Colonic mucosa (tissue), 4 donors: ENCODE data around the gene ERCC8. TPM values are rescaled to one million over a fixed set of nuclear protein-coding genes. Genes with fewer than 3 reads are reported as not detected.

Source experiments
- DNase-seq: peaks from one replicate; pipeline ENCODE4 v3.0.0-alpha.2; 2020
- H3K27ac ChIP-seq: fragments of 200-600 bp; one replicate; pipeline ENCODE4 v1.8.0; 2021
- H3K27me3 ChIP-seq: fragments of 200-600 bp; one replicate; pipeline ENCODE4 v1.8.0; 2021
- H3K36me3 ChIP-seq: fragments of 200-600 bp; one replicate; pipeline ENCODE4 v1.8.0; 2021
- H3K4me1 ChIP-seq: fragments of 200-600 bp; one replicate; pipeline ENCODE4 v1.8.0; 2021; ENCODE audit warnings: mild to moderate bottlenecking
- H3K4me3 ChIP-seq: fragments of 200-600 bp; one replicate; pipeline ENCODE4 v1.8.0; 2021
- H3K9ac ChIP-seq, 2 donors: one replicate each; pipeline ENCODE4 v1.7.0; 2013; ENCODE audit warnings: control low read depth in 2 of 2, low read depth in 2 of 2, low read length in 2 of 2
- H3K9me3 ChIP-seq: fragments of 200-600 bp; one replicate; pipeline ENCODE4 v1.8.0; 2021
- intact Hi-C: fragments of 100-400 bp; cut with DNase I; formaldehyde crosslinking; loops from one replicate; pipeline ENCODE4 v1.14.1; 2022
- total RNA-seq, 2 donors: library from RNA; stranded (reverse); fragmentation: NEBNext Ultra II Directional in 1 of 2; extraction: Animal tissue kit (Norgen Biotek cat#: 25700) in 1 of 2; gene quantifications; one replicate each; pipeline ENCODE4 v1.2.1, GENCODE V29; 2021
- TF ChIP-seq, protein P1 (sequence below): fragments of 200-600 bp; IDR thresholded peaks from one replicate; pipeline ENCODE4 v1.8.0; 2022; ENCODE audit warnings: antibody characterized with exemption, mild to moderate bottlenecking
- donor health status: healthy.
- donor health status: DM: no; HTN: no; CAD: no.
- donor health status: DM: no; HTN: no; CAD: no.

Gene ERCC8
- total RNA-seq, 2 donors from 2014 or later: 9.0 to 9.8 TPM

DNA sequence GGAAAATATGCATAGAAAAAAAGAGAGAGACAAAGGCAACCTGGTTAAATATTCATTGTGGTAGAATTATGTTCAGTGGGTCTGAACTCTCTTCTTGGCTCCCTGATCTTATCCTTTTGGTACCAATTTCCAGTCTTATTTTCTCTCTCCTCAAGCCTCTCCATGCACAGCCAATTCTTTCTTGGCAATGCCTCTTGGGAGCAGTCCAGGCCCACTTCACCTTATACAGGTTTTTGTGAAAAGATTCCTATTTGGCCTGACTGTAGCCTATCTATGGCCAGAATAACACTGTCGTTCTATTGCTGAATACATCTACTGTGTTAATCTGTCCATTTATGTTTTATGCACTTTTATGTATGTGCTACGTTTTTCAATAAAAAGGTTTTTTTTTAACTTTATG, 103.5 kb downstream of the ERCC8 start:
- TF ChIP-seq, protein P1, sequence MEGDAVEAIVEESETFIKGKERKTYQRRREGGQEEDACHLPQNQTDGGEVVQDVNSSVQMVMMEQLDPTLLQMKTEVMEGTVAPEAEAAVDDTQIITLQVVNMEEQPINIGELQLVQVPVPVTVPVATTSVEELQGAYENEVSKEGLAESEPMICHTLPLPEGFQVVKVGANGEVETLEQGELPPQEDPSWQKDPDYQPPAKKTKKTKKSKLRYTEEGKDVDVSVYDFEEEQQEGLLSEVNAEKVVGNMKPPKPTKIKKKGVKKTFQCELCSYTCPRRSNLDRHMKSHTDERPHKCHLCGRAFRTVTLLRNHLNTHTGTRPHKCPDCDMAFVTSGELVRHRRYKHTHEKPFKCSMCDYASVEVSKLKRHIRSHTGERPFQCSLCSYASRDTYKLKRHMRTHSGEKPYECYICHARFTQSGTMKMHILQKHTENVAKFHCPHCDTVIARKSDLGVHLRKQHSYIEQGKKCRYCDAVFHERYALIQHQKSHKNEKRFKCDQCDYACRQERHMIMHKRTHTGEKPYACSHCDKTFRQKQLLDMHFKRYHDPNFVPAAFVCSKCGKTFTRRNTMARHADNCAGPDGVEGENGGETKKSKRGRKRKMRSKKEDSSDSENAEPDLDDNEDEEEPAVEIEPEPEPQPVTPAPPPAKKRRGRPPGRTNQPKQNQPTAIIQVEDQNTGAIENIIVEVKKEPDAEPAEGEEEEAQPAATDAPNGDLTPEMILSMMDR: no peak
- Histone ChIP-seq H3K36me3 (no peaks in the 10 kb centered on the region), H3K4me1 (no peaks in the 10 kb centered on the region), H3K27ac (no peak overlapping the region), H3K27me3 (no peaks in the 10 kb centered on the region), H3K9me3 (no peaks in the 10 kb centered on the region), H3K4me3 (no peak overlapping the region), H3K9ac (no peak overlapping the region)
- no peak for DNase-seq
- intact Hi-C loops: loop anchor here (10.0 kb wide), 1 partner anchor 167 kb away; no protein-coding TSS in a partner anchor

DNA sequence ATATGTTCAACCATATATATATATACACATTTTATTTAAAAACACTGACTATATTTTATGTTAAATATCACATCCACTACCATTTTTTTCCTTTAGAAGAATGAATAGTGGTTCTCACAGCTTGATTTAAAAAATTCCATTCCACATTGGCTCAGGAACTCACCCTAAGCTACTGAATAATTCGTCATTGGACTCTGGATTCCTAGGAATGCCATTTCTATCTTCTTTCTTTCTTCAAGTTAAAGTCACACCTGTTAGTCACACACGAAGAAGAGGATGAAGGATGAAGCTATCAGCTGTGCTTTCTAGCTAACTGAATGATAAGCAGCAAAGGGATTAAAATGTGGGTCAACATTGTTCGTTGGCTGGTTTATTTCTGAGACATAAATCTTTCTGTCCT, 108.7 kb downstream of the ERCC8 start:
- no peak overlapping the region for H3K9ac ChIP-seq
- no peak for DNase-seq
- no peaks in the 10 kb centered on the region for H3K27me3 ChIP-seq
- intact Hi-C loops: no loop called here
- H3K36me3 ChIP-seq: no peaks in the 10 kb centered on the region
- no peaks in the 10 kb centered on the region for H3K4me1 ChIP-seq
- no peak overlapping the region for H3K4me3 ChIP-seq
- TF ChIP-seq, protein P1: no peak
- no peaks in the 10 kb centered on the region for H3K9me3 ChIP-seq
- no peak overlapping the region for H3K27ac ChIP-seq

DNA sequence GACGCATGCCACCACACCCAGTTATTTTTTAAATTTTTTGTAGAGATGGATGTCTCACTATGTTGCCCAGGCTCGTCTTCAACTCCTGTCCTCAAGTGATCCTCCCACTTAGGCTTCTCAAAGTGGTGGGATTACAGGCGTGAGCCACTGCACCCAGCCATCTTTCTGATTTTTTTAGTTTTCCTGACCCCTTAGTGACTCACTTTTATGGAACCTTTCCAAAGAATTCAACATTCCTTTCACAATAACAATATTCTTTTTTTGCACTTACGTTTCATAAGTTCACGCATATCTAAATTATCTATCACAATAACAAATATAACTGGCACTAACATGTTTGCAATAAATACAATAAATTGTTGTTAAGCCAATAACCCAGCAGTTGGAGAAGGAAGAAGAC, 109.3 kb downstream of the ERCC8 start:
- H3K4me1 ChIP-seq: no peaks in the 10 kb centered on the region
- TF ChIP-seq, protein P1: no peak
- H3K9ac ChIP-seq: no peak overlapping the region
- no peaks in the 10 kb centered on the region for H3K9me3 ChIP-seq
- no peak for DNase-seq
- intact Hi-C loops: no loop called here
- H3K27ac ChIP-seq: no peak overlapping the region
- H3K27me3 ChIP-seq: no peaks in the 10 kb centered on the region
- no peak overlapping the region for H3K4me3 ChIP-seq
- H3K36me3 ChIP-seq: no peaks in the 10 kb centered on the region

DNA sequence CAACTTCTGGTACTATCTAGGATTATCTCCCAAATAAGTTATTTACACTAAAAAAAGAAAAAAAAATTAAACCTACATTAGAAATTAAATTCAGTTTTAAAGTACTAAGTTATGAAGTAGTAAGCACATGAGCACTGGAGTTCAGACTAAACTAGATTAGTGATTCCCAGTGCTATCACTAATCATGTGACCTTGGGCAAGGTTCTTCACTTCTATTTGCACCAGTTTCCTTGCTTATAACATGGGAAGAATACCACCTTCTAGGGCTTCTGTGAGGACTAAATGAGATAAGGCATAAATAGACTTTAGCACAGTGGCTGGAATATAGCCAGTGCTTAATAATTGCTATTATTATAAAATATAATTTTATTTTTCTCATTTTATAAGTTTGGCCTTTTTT, 111.3 kb downstream of the ERCC8 start:
- intact Hi-C loops: no loop called here
- no peaks in the 10 kb centered on the region for H3K27me3 ChIP-seq
- DNase-seq: no peak

DNA sequence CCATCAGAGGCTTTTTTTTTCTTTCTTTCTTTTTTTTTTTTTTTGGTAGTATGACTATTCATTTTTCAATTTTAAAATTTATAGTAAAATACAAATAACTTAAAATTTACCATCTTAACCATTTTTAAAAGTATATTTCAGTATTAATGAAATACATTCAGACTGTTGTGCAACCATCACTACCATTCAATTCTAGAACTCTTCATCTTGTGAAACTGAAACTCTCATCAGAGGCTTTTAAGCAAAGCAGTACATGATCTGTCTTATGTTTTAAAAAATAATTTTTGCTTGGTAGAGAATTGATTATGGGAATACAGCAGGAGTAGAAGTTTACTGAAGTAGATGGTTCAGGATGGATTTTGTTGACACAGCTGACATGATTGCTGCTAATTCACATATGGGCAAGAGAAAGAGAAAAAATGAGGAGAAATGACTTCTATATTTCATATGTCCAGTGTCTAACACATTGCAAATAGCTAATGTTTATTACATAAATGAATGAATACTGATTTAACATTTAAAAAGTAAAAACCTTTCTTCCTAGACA, 114.2 kb downstream of the ERCC8 start:
- TF ChIP-seq, protein P1: no peak
- intact Hi-C loops: no loop called here
- no peak overlapping the region for H3K27ac ChIP-seq

More for the DNA sequence above, 111.3 kb downstream of the ERCC8 start:
- TF ChIP-seq, protein P1: no peak
- Histone ChIP-seq H3K4me3 (no peak overlapping the region), H3K4me1 (no peaks in the 10 kb centered on the region), H3K27ac (no peak overlapping the region), H3K9me3 (no peaks in the 10 kb centered on the region), H3K9ac (no peak overlapping the region), H3K36me3 (no peaks in the 10 kb centered on the region)

More for the DNA sequence above, 114.2 kb downstream of the ERCC8 start:
- no peaks in the 10 kb centered on the region for H3K36me3 ChIP-seq
- no peak overlapping the region for H3K9ac ChIP-seq
- no peak overlapping the region for H3K4me3 ChIP-seq
- no peaks in the 10 kb centered on the region for H3K4me1 ChIP-seq
- H3K27me3 ChIP-seq: no peaks in the 10 kb centered on the region
- no peaks in the 10 kb centered on the region for H3K9me3 ChIP-seq
- no peak for DNase-seq
